IPS-15b (cell line): ENCODE results near the gene KIF18A.

ENCODE experiments used
- H3K27me3 ChIP-seq: one replicate; pipeline ENCODE4 v1.6.1; 2013; ENCODE audit warnings: low read length; ENCODE audit not compliant: control insufficient read depth, insufficient read depth
- H3K36me3 ChIP-seq: one replicate; pipeline ENCODE4 v1.6.1; 2013; ENCODE audit warnings: low read length; ENCODE audit not compliant: control insufficient read depth, insufficient read depth
- H3K4me1 ChIP-seq: one replicate; pipeline ENCODE4 v1.6.1; 2013; ENCODE audit warnings: mild to moderate bottlenecking, low read length; ENCODE audit not compliant: control insufficient read depth, insufficient read depth
- H3K4me3 ChIP-seq: one replicate; pipeline ENCODE4 v1.5.1; 2013; ENCODE audit warnings: low read depth, low read length
- H3K9ac ChIP-seq: one replicate; pipeline ENCODE4 v1.6.1; 2013; ENCODE audit warnings: low read depth, mild to moderate bottlenecking, low read length
- H3K9me3 ChIP-seq: one replicate; pipeline ENCODE4 v1.6.1; 2013; ENCODE audit warnings: mild to moderate bottlenecking, low read length; ENCODE audit not compliant: control insufficient read depth, insufficient read depth

KIF18A gene

DNA sequence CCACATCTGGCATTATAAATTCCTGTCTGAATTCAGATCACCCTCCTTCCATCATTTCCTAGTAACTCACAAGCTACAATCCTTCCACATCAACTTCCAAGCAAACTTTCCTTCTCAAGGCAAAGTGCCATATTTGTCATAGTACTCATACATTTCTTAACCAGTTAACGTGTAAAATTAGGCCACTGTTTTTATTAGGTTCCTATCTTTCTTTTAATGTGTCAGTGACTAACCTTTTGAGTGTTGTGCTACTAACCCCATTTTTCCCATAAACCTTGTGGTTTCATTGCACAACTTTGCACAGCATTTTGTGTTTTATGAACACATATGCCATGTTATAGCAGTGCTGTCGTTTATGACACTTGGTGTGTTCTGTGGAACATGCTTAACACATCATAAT, 90.1 kb downstream of the KIF18A start:
- H3K36me3 ChIP-seq, result no peaks in the 10 kb centered on the region
- H3K4me1 ChIP-seq, result no peaks in the 10 kb centered on the region
- H3K9ac ChIP-seq, result no peak overlapping the region
- H3K27me3 ChIP-seq, result no peaks in the 10 kb centered on the region
- H3K4me3 ChIP-seq, result no peak overlapping the region
- no peaks in the 10 kb centered on the region for H3K9me3 ChIP-seq

DNA sequence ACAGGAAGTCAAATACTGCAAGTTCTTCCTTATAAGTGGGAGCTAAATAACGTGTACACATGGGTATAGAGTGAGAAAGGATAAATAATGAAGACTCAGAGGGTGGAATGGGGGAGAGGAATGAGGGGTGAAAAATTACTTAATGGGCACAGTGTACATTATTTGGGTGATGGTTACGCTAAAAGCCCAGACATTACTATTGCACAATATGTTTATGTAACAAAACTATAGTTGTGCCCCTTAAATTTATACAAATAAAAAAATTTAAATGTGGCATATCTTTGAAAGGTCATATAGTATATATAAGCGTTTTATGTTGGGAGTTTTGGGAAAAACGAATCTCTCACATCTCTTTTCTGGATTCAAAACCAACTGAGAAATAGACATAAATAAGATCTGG, 96.1 kb downstream of the KIF18A start:
- no peaks in the 10 kb centered on the region for H3K27me3 ChIP-seq
- H3K4me1 ChIP-seq, result no peaks in the 10 kb centered on the region
- no peak overlapping the region for H3K4me3 ChIP-seq
- no peaks in the 10 kb centered on the region for H3K36me3 ChIP-seq
- H3K9ac ChIP-seq, result no peak overlapping the region
- no peaks in the 10 kb centered on the region for H3K9me3 ChIP-seq

DNA sequence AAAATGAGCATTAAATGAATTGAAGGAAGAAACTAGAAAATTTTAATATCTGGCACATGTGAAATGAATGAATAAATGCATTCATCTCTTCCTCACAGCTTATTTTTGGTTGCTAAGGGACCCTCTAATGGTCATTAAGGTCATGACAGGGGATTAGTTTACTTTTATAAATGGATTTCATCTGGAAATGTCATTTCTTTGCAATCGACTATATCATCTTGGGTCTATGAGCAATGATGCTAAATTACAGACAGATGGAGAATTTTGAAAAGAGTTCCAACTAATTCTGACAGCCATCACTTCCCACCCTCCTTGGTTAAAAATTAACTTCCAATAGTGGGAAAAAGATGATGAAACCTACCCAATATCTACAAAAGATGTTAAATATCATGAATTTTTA, 98.0 kb downstream of the KIF18A start:
- H3K4me3 ChIP-seq, result no peak overlapping the region
- H3K9ac ChIP-seq, result no peak overlapping the region
- no peaks in the 10 kb centered on the region for H3K27me3 ChIP-seq
- no peaks in the 10 kb centered on the region for H3K36me3 ChIP-seq
- no peaks in the 10 kb centered on the region for H3K9me3 ChIP-seq
- H3K4me1 ChIP-seq, result no peaks in the 10 kb centered on the region

DNA sequence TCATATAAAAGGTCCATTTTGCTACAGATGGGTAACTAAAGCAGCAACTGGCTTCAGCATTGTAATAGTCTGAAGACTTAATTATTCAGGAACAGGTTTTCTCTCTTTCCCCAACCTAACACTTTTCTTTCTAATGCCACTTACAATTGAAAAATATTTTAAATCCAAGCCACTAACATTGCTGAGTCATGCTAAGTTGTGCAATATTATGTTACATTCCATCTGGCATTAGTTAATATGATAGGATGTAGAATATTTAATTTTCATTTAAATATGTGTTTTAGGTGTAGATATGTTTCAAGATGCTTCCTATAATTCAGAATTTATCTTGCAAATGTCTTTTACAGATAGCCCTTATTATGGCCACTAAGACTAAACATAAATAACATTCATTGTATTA, 98.6 kb downstream of the KIF18A start:
- H3K9me3 ChIP-seq, result no peaks in the 10 kb centered on the region

DNA sequence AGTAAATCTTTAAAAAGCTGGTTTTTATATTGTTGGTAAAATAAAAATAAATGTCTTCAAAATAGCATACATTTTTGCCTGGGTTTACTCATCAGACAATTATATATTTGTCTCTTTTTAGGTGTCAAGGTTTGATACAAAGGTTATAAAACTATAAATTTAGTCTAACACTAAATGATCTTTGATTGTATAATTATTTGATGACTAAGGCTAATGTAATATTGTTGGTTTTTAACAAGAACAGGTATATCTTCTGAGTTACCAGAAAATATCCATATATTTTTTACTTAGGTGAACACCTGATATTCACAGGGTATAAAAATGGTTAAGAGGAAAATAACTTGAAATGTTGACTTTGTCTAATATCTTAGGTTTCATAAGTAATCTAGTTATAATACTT, 104.3 kb downstream of the KIF18A start:
- H3K4me3 ChIP-seq, result no peak overlapping the region
- no peaks in the 10 kb centered on the region for H3K4me1 ChIP-seq

More for the DNA sequence above, 98.6 kb downstream of the KIF18A start:
- no peak overlapping the region for H3K9ac ChIP-seq
- H3K27me3 ChIP-seq, result no peaks in the 10 kb centered on the region
- no peak overlapping the region for H3K4me3 ChIP-seq
- H3K4me1 ChIP-seq, result no peaks in the 10 kb centered on the region
- no peaks in the 10 kb centered on the region for H3K36me3 ChIP-seq

DNA sequence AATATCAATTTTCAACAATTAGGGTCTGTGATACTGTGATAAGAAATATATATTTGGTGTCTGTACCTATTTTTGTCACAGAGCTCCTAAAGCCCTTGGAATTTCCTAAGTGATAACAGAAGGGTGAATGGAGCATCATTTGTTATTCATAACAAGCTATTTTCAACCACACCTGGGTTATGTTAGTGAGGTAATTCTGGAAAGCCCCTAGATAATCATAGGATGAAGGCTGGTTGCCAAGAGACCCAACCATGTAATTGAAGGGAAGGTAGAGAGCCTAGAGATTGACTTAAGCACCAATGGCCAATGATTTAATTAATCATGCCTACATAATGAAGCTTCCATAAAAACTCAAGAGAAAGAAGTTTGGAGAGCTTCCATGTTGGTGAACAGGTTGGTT, 109.4 kb downstream of the KIF18A start:
- H3K4me1 ChIP-seq, result no peaks in the 10 kb centered on the region
- no peaks in the 10 kb centered on the region for H3K27me3 ChIP-seq
- no peaks in the 10 kb centered on the region for H3K36me3 ChIP-seq
- H3K9ac ChIP-seq, result no peak overlapping the region
- peaks cover 15% of the 10 kb centered on the region for H3K9me3 ChIP-seq
- H3K4me3 ChIP-seq, result no peak overlapping the region

More for the DNA sequence above, 104.3 kb downstream of the KIF18A start:
- H3K9ac ChIP-seq, result no peak overlapping the region
- H3K9me3 ChIP-seq, result peaks cover 15% of the 10 kb centered on the region
- no peaks in the 10 kb centered on the region for H3K36me3 ChIP-seq
- H3K27me3 ChIP-seq, result no peaks in the 10 kb centered on the region

DNA sequence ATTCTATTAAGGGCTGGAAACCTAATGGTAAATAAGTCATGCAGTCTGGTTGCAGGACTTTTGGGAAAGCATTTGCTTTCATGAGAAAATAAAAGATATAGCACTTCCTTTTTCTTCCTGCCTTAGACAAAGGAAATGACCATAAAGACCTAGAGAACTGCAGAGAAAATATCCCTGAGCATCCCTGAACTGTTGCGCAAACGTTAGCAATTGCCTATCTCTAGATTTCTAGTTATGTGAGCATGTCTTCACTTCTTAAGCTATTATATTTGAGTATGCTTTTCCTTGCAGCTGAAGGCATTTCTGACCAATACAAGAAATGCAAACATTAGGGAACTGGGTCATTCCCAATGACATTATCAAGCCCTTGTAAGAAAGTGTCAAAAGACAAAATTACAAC, 110.6 kb downstream of the KIF18A start:
- Histone ChIP-seq H3K9ac (no peak overlapping the region), H3K27me3 (no peaks in the 10 kb centered on the region), H3K4me1 (no peaks in the 10 kb centered on the region), H3K9me3 (peaks cover 7% of the 10 kb centered on the region), H3K36me3 (no peaks in the 10 kb centered on the region), H3K4me3 (no peak overlapping the region)

DNA sequence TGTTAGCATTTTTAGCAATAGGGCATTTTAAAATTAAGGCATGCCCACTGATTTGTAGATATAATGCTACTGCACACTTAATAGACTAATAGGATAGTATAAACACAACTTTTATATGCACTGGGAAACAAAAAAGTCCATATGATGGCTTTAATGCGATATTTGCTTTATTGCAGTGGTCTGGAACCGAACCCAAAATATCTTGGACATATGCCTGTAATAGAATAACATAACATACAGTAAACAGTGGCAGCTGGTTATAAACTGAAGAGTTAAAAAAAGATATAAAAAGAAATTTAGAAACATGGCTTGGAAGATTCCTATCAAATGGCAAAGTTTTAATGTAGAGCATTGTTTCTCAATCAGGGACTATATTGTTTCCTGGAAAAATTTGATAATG, 111.9 kb downstream of the KIF18A start:
- H3K36me3 ChIP-seq, result no peaks in the 10 kb centered on the region
- H3K9me3 ChIP-seq, result no peaks in the 10 kb centered on the region
- no peaks in the 10 kb centered on the region for H3K4me1 ChIP-seq
- H3K9ac ChIP-seq, result no peak overlapping the region
- H3K27me3 ChIP-seq, result no peaks in the 10 kb centered on the region
- H3K4me3 ChIP-seq, result no peak overlapping the region

DNA sequence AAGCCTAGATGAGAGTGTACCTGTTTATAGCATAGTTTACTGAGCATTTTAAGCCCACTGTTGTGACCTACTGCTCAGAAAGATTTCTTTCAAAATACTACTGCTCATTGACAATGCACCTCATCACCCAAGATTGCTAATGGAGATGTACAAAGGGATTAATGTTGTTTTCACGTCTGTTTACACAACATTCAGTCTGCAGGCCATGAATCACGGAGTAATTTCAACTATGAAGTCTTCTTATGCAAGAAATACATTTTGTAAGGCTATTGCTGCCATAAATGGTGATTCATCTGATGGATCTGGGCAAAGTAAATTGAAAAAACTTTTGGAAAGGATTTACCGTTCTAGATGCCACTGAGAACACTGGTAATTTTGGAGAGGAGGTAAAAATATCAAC, 112.9 kb downstream of the KIF18A start:
- Histone ChIP-seq H3K4me3 (no peak overlapping the region), H3K9ac (no peak overlapping the region), H3K9me3 (no peaks in the 10 kb centered on the region), H3K27me3 (no peaks in the 10 kb centered on the region), H3K36me3 (no peaks in the 10 kb centered on the region), H3K4me1 (no peaks in the 10 kb centered on the region)

DNA sequence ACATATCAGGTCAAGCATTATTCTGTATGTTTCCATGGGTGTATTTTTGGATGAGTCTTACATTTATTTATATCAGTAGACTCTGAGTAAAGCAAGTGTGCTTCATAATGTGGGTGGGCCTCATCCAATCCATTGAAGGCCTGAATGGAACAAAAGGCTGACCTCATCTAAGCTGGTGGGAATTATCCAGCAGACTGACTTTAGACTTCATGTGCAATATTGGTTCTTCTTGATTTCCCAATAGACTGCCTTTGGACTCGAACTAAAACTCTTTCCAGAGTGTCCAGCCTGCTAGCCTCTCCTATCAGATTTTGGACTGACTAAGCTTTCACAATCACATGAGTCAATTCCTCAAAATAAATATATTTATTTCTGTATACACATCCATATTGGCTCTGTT, 116.2 kb downstream of the KIF18A start:
- no peak overlapping the region for H3K4me3 ChIP-seq
- H3K4me1 ChIP-seq, result no peaks in the 10 kb centered on the region
- H3K36me3 ChIP-seq, result no peaks in the 10 kb centered on the region
- H3K27me3 ChIP-seq, result no peaks in the 10 kb centered on the region
- H3K9me3 ChIP-seq, result no peaks in the 10 kb centered on the region
- no peak overlapping the region for H3K9ac ChIP-seq

DNA sequence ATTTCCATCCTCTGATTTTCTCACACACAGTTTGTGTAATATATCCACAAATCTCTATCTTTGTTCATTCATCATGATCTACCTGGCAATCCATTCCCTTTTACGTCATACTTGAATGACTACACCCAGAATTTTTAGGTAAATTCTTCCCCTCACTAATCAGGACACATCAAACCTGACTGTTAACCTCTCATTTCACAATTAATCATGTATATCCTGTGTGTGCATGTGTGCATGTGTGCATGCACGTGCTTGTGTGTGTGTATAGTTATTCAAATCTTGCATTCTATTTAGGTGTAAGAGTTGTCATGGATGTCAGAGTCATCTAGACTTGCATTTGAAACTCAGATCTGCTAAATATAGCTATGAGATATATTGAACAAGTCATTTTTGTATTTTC, 130.4 kb downstream of the KIF18A start:
- no peaks in the 10 kb centered on the region for H3K4me1 ChIP-seq
- H3K9me3 ChIP-seq, result no peaks in the 10 kb centered on the region
- H3K36me3 ChIP-seq, result no peaks in the 10 kb centered on the region
- no peaks in the 10 kb centered on the region for H3K27me3 ChIP-seq
- no peak overlapping the region for H3K4me3 ChIP-seq
- no peak overlapping the region for H3K9ac ChIP-seq

DNA sequence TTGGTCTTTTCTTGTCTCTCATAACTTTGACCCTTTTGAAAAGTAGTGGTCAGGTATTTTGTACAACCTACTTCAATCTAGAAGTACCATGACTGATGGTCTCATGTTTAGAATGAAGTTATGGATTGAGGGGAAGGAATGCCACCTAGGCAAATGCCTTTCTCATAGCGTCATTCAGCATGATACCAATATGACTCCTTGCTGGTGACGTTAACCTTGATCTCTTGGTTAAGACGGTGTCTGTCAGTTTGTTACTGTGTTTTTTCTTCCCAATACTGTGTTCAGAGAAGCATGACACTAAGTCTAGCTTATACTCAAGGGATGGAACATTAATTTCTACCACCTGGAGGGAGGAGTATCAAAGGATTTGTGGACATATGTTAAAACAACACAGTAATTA, 130.9 kb downstream of the KIF18A start:
- Histone ChIP-seq H3K9ac (no peak overlapping the region), H3K27me3 (no peaks in the 10 kb centered on the region), H3K9me3 (no peaks in the 10 kb centered on the region), H3K4me3 (no peak overlapping the region), H3K4me1 (no peaks in the 10 kb centered on the region), H3K36me3 (no peaks in the 10 kb centered on the region)

DNA sequence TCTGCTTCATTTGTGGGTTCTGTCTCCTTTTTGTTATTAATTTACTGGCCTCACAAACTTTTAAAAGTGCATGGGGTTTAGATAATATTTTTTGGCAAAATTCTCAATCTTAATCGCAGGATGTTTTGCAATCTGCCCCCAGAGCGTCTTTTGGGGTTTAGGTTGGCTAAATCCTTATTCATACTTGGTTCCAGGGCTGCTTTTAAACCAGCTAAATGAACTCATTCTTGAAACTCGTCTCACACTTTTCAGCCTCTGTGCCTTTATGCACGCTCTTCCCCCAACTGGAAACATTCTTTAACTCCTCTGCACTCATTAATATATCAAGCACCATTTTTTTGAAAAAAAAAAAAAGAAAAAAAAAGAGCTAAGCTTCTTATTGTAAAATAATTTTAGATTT, 131.7 kb downstream of the KIF18A start:
- Histone ChIP-seq H3K36me3 (no peaks in the 10 kb centered on the region), H3K27me3 (no peaks in the 10 kb centered on the region), H3K4me3 (no peak overlapping the region), H3K9me3 (no peaks in the 10 kb centered on the region), H3K9ac (no peak overlapping the region), H3K4me1 (no peaks in the 10 kb centered on the region)
